HEK293 (cell line): ENCODE data around the gene GPR161.
A peak's percentile ranks its signal among the peaks of the same experiment; 100 is the strongest.

ENCODE experiments used
- CTCF ChIA-PET: fragments of 350-600 bp; formaldehyde crosslinking; extraction: SDS; loops from one replicate; lab custom pipeline; 2021; ENCODE audit warnings: antibody characterized with exemption; lab: Yijun Ruan, JAX
- POLR2A ChIA-PET: fragments of 300-600 bp; formaldehyde crosslinking; extraction: SDS; loops from one replicate; lab custom pipeline; 2020; ENCODE audit warnings: antibody characterized with exemption, inconsistent platforms; lab: Yijun Ruan, JAX
- H3K27ac ChIP-seq: fragments of 200-500 bp; sonication (Bioruptor generic); 2 replicates; pipeline ENCODE4 v1.5.1; 2014; ENCODE audit warnings: low read depth, low read length, control low read depth, inconsistent platforms; ENCODE audit errors: extremely low read depth
- H3K36me3 ChIP-seq, 2 experiments: fragments of 200-500 bp in 1 of 2; sonication (Bioruptor generic) in 1 of 2; 1 replicate in 1 of 2; 2 replicates in 1 of 2; pipeline ENCODE4 v1.5.1; 2014 to 2017; ENCODE audit warnings: inconsistent platforms in 2 of 2, low read length in 2 of 2; ENCODE audit not compliant: control insufficient read depth in 2 of 2, insufficient read depth in 1 of 2
- H3K4me1 ChIP-seq: fragments of 200-500 bp; sonication (Bioruptor generic); 2 replicates; pipeline ENCODE4 v1.5.1; 2014; ENCODE audit warnings: mild to moderate bottlenecking, low read length, inconsistent platforms; ENCODE audit not compliant: control insufficient read depth, insufficient read depth
- H3K4me3 ChIP-seq: 2 replicates; pipeline ENCODE4 v1.5.1; 2011; ENCODE audit warnings: low read depth, mild to moderate bottlenecking, control low read depth, low read length, moderate library complexity
- H3K9me3 ChIP-seq: fragments of 200-500 bp; sonication (Bioruptor generic); 2 replicates; pipeline ENCODE4 v1.5.1; 2014; ENCODE audit warnings: low read depth, low read length, inconsistent platforms; ENCODE audit not compliant: control insufficient read depth, insufficient read depth
- EGR2 ChIP-seq: fragments of 450-650 bp; formaldehyde crosslinking; IDR thresholded peaks from 2 replicates; pipeline ENCODE4 v1.5.1; 2016; ENCODE audit warnings: low read depth, missing biosample characterization, missing genetic modification characterization
- FEZF1 ChIP-seq: fragments of 450-650 bp; formaldehyde crosslinking; IDR thresholded peaks from 2 replicates; pipeline ENCODE4 v1.5.1; 2016; ENCODE audit warnings: missing biosample characterization, missing genetic modification characterization
- IKZF3 ChIP-seq: fragments of 450-650 bp; IDR thresholded peaks from 2 replicates; pipeline ENCODE4 v1.5.0; 2018; ENCODE audit warnings: missing biosample characterization, mild to moderate bottlenecking, missing genetic modification characterization, moderate library complexity
- MEIS1 ChIP-seq: sonication (generic); formaldehyde crosslinking; IDR thresholded peaks from 2 replicates; pipeline ENCODE4 v1.8.1; 2022; ENCODE audit warnings: missing genetic modification reagents, mild to moderate bottlenecking, borderline replicate concordance
- PRDM1 ChIP-seq: fragments of 450-650 bp; formaldehyde crosslinking; IDR thresholded peaks from 2 replicates; pipeline ENCODE4; 2016; ENCODE audit warnings: missing biosample characterization, missing genetic modification characterization
- PRDM4 ChIP-seq: fragments of 450-650 bp; formaldehyde crosslinking; IDR thresholded peaks from 2 replicates; pipeline ENCODE4 v1.5.1; 2017; ENCODE audit warnings: missing biosample characterization, missing genetic modification characterization
- SCRT2 ChIP-seq: fragments of 450-650 bp; formaldehyde crosslinking; IDR thresholded peaks from 2 replicates; pipeline ENCODE4 v1.5.1; 2016; ENCODE audit warnings: missing biosample characterization, missing genetic modification characterization
- SP3 ChIP-seq: fragments of 450-650 bp; formaldehyde crosslinking; IDR thresholded peaks from 2 replicates; pipeline ENCODE4 v1.5.1; 2016; ENCODE audit warnings: missing biosample characterization, missing genetic modification characterization
- TCF7L2 ChIP-seq: IDR thresholded peaks from 2 replicates; pipeline ENCODE4 v1.6.1; 2011; ENCODE audit warnings: low read depth, mild to moderate bottlenecking, inconsistent platforms, low read length, moderate library complexity, borderline replicate concordance
- ZNF23 ChIP-seq: fragments of 450-650 bp; formaldehyde crosslinking; IDR thresholded peaks from 2 replicates; pipeline ENCODE4 v1.5.1; 2016; ENCODE audit warnings: missing biosample characterization, missing genetic modification characterization, borderline replicate concordance
- ZNF391 ChIP-seq: fragments of 450-650 bp; formaldehyde crosslinking; IDR thresholded peaks from 2 replicates; pipeline ENCODE4 v1.5.1; 2016; ENCODE audit warnings: low read depth, missing biosample characterization, missing genetic modification characterization, borderline replicate concordance
- ZNF514 ChIP-seq: fragments of 450-650 bp; formaldehyde crosslinking; IDR thresholded peaks from 2 replicates; pipeline ENCODE4 v1.5.1; 2016; ENCODE audit warnings: missing biosample characterization, missing genetic modification characterization
- ZNF660 ChIP-seq: fragments of 450-650 bp; IDR thresholded peaks from 2 replicates; pipeline ENCODE4 v1.5.1; 2018; ENCODE audit warnings: missing biosample characterization, mild to moderate bottlenecking, missing genetic modification characterization
- TF ChIP-seq, protein P1 (sequence below): fragments of 450-650 bp; formaldehyde crosslinking; optimal IDR thresholded peaks from 2 replicates; pipeline ENCODE3; 2016; ENCODE audit warnings: missing biosample characterization, mild to moderate bottlenecking, missing genetic modification characterization
- TF ChIP-seq, protein P2 (sequence below): fragments of 450-650 bp; IDR thresholded peaks from 2 replicates; pipeline ENCODE4 v1.5.1; 2018; ENCODE audit warnings: missing biosample characterization, missing genetic modification characterization

Gene GPR161

DNA sequence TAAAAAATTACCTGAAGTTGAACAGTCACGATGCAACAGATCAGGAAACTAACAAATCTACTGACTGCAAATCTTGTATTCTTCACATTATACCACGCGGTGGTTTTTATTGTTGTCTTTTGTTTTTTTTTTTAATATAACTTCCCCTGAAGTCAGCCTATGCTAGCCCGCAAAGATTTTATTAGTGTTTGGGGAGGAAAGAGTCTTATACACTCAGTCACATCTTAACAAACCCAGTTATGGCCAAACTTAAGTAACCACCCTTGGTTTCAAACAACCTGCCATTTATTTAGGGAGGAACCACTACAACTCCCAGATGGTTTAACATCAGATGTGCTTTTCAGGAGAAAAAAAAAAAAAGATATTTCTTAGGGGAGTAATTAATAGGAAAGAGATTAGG is 15.2 kb upstream of the GPR161 start (continued):
- TF ChIP-seq ZNF23 (tag by site-specific recombination) (no peak), PRDM4 (no peak)

DNA sequence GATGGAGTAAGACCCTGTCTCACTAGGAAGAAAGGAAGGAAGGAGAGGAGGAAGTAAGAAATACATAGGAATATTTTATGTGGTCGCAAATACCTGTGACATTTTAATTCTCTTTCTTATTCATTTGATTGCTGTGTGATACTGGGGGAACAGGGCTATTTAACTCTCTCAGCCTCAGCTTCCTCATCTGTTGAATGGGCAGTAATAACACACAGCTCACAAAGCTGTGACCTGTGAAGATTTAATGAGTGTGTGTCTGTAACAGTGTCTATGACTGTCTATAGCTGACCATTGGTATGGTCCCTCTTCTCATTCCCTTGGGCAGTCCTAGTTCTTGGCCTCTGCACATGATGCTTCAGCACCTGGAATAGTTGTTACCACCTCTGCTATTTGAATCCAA is 13.6 kb upstream of the GPR161 start:
- Histone ChIP-seq H3K9me3 (no peaks in the 10 kb centered on the region), H3K36me3 (no peaks in the 10 kb centered on the region), H3K27ac (no peak overlapping the region)
- TF ChIP-seq ZNF391 (tag by site-specific recombination) (no peak), ZNF660 (tag by site-specific recombination) (peak; percentile 64; the same call in 1 of the 2 replicates), SCRT2 (tag by site-specific recombination) (no peak)
- TF ChIP-seq, all 188 proteins: peak for 1
- ChIA-PET CTCF (no interaction called here), POLR2A (no interaction called here)
- H3K4me3 ChIP-seq, result no peak overlapping the region
- H3K4me1 ChIP-seq, result peaks cover 4% of the 10 kb centered on the region

- Histone ChIP-seq H3K9me3 (no peaks in the 10 kb centered on the region), H3K27ac (no peak overlapping the region), H3K4me1 (peaks cover 4% of the 10 kb centered on the region), H3K36me3 (no peaks in the 10 kb centered on the region), H3K4me3 (no peak overlapping the region)
- POLR2A ChIA-PET, result no interaction called here
- TF ChIP-seq PRDM1, result peak; percentile 75
- no peak for TF ChIP-seq SP3 (tag by site-specific recombination)
- CTCF ChIA-PET, result no interaction called here
Measured at GRCh38 chr1:168148916-168149315, 12.2 kb upstream of the GPR161 start.

DNA sequence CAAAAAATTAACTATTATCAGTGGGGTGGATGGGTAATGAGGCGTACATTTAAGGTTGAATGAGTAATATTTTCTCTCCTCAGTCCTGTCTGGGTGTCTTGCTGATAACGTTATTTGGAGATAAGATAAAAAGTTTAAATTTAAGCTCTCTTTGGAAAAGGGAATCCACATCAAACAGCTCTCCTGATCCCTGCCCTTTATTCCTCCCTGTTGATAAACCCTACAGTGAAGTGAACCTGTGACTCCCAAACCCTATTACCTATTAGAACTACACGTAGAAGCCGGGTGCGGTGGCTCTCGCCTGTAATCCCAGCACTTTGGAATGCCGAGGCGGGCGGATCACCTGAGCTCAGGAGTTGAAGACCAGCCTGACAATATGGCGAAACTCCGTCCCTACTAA is 9.9 kb upstream of the GPR161 start:
- CTCF ChIA-PET, result interaction anchor here (0.7 to 2.9 kb wide), 7 partner anchors 8 to 65 kb away, joined by 3 to 11 read pairs (median 4); no protein-coding TSS in a partner anchor
- Histone ChIP-seq H3K27ac (no peak overlapping the region), H3K36me3 (no peaks in the 10 kb centered on the region), H3K4me1 (peaks cover 4% of the 10 kb centered on the region), H3K4me3 (no peak overlapping the region), H3K9me3 (no peaks in the 10 kb centered on the region)
- POLR2A ChIA-PET, result no interaction called here
- TF ChIP-seq FEZF1 (tag by site-specific recombination) (no peak), TCF7L2 (peak; percentile 71)

DNA sequence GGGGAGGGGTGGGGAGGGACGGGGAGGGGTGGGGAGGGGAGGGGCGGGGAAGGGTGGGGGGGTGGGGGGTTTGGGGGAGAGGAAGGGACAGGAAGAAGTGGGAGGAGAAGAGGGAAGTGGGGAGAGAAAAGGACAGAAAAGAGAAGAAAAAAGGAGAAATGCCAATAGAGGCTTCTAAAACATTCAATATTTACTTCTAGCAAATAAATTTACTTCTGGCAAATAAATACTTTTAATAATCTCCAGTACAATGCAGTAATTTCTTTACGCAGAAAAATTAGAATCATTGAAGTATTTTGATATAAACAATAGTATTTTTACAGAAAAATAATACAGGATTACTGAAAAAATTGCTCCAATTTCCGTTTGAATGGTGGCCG is 9.4 kb upstream of the GPR161 start:
- ChIA-PET CTCF (interaction anchor here (0.8 to 2.9 kb wide), 12 partner anchors 10 to 145 kb away, joined by 3 to 11 read pairs (median 5); no protein-coding TSS in a partner anchor), POLR2A (interaction anchor here (1.2 kb wide), 1 partner anchor 10 kb away, joined by 4 read pairs; the partner anchor contains the start of gene GPR161)
- Histone ChIP-seq H3K36me3 (no peaks in the 10 kb centered on the region), H3K27ac (no peak overlapping the region), H3K4me3 (no peak overlapping the region), H3K4me1 (peaks cover 4% of the 10 kb centered on the region), H3K9me3 (no peaks in the 10 kb centered on the region)
- TF ChIP-seq, protein P1, sequence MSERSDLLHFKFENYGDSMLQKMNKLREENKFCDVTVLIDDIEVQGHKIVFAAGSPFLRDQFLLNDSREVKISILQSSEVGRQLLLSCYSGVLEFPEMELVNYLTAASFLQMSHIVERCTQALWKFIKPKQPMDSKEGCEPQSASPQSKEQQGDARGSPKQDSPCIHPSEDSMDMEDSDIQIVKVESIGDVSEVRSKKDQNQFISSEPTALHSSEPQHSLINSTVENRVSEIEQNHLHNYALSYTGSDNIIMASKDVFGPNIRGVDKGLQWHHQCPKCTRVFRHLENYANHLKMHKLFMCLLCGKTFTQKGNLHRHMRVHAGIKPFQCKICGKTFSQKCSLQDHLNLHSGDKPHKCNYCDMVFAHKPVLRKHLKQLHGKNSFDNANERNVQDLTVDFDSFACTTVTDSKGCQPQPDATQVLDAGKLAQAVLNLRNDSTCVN (tag by site-specific recombination), result no peak
- TF ChIP-seq IKZF3 (tag by site-specific recombination), result no peak
- TF ChIP-seq, protein P2, sequence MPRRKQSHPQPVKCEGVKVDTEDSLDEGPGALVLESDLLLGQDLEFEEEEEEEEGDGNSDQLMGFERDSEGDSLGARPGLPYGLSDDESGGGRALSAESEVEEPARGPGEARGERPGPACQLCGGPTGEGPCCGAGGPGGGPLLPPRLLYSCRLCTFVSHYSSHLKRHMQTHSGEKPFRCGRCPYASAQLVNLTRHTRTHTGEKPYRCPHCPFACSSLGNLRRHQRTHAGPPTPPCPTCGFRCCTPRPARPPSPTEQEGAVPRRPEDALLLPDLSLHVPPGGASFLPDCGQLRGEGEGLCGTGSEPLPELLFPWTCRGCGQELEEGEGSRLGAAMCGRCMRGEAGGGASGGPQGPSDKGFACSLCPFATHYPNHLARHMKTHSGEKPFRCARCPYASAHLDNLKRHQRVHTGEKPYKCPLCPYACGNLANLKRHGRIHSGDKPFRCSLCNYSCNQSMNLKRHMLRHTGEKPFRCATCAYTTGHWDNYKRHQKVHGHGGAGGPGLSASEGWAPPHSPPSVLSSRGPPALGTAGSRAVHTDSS (tag by site-specific recombination), result no peak
- TF ChIP-seq EGR2 (tag by site-specific recombination), result no peak
- TF ChIP-seq ZNF514 (tag by site-specific recombination), result no peak
- TF ChIP-seq MEIS1 (CRISPR knock-in tag), result no peak
